Hematopoietic multipotent progenitor cell treated with erythropoietin and hydrocortisone succinate and interleukin-3 and kit ligand, for 6 days (in vitro differentiated cells): ENCODE data around the gene P2RX2.

Experiments
- DNase-seq: peaks from one replicate; pipeline ENCODE4 v3.0.0-alpha.2; 2015

P2RX2 gene

DNA sequence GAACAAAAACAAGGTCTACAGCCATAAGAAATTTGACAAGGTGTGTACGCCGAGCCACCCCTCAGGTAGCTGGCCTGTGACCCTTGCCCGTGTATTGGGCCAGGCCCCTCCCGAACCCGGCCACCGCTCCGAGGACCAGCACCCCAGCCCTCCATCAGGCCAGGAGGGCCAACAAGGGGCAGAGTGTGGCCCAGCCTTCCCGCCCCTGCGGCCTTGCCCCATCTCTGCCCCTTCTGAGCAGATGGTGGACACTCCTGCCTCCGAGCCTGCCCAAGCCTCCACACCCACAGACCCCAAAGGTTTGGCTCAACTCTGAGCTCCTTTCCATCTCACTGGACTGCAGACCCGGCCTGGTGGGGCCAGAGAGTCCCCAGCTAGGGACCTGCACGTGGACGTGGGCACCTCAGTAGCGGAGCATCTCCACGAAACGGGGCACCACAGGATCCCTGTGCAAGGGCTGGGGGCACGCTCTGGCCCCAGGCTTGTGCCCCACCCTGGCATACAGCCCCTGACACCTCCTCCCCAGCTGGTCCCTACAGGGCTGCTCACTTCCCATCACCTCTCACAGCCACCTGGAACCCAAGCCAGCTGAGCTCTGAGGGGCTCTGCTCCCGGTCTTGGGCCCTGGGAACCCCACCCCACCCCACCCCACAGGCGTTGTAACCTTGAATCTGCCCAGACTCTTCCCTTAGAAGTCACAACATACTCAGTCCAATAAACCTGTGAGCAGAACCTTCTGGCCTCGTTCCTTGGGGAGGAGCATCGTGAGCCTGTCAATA lies 3.3 kb downstream of the P2RX2 start:
- no peak for DNase-seq

DNA sequence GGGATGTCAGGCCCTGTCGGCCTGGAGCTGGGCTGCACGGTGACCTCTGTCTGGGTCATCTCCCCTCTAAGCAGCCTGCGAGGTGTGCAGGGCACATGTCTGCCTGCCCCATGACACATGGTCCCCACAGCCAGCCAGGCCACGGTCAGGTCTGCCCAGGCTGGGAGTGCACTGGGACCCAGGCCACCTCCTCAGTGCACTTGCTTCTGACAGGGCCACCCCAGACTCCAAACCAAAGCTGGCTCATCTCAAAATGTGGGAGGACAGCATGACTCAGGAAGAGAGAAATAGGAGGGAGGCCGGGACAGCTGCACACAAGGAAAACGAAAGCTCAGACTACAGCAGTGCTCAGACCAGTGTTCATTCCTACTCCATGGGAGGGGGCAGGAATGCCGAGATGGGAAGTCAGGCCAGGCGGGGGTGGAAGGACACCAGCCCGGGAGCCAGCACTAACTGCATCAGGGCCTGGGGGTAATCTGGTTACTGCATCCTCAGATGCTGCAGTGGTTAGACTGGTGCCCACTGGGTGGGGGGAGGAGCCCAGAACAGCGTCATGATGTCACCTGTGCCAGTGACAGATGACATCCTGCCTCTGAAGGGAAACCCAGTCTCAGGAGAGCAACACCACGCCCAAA lies 4.0 kb downstream of the P2RX2 start:
- DNase-seq: no peak

DNA sequence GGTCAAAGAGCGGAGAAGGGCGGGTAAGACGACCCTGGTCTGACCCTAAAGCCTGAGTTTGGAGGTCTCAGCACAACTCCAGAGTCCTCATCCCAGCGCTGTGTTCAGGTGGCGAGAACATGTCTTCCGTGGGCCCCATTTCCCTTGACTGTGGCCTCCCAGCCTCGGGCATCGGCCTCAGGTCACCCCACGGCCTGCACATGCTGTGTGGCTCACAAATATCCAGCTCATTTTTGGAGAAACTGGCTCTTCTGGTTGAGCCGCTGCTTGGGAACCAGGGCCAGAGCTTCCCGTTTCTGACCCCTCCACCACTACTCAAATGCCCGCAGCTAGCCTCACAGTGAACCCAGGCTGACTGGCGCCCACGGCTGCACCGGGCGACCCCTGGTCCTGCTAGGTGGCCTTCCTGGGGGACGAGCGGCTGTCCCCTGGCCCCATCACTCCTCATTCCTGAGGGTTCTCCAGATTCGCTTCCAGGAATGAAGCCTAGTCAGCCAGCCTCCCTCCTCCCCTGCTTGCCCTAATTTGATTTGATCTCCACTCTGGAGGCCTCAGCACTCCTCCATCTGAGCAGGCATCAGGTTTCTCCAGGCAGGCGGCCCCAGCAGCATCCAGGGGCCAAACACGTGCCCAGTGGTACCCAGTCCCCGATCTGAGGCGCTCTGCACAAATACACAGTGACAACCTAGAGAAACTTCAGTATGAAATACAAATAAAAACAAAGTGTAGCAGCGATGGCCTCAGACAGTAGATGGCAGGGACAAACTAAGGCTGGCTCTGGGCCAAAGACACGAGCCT lies 4.7 kb downstream of the P2RX2 start:
- DNase-seq: no peak

DNA sequence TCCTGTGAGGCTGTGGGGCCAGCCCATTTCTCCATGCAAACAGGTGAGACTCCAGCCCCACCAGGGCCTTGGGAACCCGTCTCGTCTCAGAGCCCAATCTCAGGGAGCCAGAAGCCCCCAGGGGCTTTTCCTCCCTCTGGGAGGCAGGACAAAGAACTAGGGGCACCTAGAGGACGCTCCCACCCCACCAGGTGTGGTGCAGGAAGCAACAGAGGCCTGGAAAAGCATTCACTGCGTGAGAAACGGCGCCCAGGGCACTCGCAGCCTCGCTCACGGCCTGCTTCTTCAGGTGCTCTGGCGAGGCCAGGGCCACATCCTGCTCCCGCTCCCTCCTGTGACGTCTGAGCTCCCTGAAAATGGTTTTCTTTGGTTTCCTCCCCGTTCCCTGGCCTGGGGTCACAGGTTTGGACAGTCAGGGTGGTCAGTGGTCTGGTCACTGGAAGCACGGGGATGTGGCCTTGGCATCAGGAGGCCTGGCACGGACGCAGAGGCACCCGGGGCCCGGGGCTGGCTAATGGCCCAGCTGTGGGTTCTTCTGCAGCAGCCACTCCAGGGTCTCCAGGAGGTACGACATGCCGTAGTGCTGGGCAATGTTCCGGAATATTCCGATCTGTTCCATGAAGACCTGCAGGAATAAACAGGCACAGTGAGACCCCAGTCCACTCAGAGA lies 5.7 kb downstream of the P2RX2 start:
- DNase-seq: no peak

DNA sequence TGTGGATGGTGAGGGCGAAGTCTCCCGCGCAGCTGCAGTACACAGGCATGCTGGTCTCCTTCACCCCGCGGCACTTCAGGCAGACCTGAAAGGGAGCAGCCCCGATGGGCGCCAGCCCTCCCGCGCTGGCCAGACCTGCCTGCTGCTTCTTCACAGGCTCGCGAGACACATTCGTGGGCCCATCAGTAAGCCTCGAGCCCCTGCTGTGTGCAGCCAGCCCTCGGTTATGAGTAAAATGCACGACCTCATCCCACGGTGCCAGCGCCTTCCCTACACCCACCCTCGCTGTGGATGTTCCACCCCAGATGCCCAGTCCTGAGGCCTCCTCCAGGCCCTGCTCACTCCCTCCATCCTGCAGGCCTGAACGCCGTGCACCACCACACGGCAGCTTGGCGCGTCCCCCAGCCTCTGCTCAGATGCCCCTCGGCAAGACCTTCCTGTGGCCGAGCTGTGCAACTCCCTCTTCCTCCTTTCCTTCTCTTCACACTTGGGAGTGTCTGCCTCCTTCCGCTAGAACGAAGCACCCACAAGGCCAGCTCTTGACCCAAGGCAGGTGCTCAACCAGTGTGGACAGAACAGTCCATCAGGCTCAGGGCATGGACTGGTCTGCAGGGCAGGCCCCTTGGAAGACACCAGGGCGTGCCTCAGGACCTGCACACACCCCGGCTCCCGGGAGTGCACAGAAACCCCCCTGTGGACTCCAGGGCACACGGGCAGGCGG lies 6.5 kb downstream of the P2RX2 start:
- DNase-seq: no peak

DNA sequence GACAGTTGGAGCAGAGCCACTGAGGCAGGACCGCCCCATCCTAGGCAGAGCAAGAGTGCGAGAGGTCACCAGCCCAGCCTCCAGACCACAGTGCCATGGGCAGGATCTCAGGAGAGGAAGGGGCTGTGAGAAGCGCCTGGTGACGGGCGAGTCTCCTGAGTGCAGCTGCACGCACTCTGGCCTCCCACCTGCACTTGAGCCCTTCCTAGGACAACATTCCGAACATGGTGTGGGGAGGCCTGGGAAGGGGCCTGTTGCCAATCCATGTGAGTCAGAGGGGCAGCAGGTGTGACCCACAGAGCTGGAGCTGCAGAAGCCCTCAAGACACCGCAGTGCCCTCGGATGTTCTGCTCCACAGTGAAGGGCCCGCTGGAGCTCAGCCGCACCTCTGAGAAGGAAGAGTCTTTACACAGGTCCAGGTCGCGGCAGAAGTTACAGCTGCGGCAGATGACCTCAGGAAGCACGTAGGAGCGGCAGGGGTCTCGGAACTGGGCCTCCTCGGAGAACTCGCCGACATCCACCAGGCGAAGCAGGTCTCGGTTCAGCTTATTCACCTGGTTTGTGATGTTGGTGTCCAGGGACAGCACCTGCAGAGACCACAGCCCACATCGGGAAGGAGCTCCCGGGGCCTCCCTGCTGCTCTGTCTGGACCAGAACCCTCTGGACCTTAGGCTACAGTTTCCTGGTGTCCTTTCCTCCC lies 7.3 kb downstream of the P2RX2 start:
- no peak for DNase-seq

DNA sequence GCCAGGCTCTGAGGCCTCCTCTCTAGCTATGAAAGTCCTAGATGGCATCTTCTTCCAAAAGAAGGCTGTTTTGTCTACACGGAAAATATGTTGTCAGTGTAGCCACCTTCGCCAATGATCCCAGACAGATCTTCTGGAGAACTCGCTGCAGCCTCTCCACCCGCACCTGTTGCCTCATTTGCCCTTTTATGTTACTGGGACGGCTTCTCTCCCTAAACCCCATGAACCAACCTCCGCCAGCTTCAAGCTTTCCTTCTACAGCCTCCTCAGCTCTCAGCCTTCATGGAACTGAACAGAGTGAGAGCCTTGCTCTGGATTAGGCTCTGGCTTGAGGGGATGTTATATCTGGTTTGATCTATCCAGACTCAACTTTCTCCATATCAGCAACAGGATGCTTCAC lies 10.8 kb downstream of the P2RX2 start:
- DNase-seq: no peak

DNA sequence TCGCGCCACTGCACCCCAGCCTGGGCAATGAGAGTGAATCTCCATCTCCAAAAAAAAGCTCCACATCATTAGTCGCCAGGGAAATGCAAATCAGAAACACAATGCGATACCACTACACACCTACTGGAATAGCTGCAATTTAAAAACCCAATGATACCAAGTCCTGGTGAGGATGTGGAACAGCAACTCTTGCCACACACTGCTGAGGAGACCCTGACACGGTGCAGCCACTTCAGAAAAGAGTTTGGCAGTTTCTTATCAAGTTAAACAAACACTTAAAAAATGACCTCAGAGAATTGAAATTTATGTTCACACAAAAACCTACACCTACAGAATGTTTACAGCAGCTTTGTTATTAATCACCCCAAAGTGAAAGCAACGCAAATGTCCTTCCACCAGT lies 12.1 kb downstream of the P2RX2 start:
- no peak for DNase-seq

DNA sequence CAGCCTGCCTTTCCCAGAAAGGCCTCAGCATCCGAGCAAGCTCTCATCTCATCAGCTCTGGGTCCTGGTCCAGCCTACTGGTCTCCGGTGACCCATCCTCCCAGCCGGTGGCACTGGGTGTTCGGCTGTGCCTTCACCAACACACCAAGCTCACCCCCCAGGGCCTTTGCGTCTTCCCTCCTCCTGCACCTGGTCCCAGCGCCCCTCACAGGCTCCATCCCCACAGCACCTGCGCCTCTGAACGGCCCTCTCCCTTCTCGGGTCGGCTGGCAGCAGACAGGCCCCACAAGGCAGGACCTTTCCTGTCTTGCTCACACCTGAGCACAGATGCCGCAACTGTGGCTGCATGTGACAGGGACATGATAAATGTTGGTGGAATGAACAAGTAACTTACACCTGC lies 13.1 kb downstream of the P2RX2 start:
- DNase-seq: no peak

DNA sequence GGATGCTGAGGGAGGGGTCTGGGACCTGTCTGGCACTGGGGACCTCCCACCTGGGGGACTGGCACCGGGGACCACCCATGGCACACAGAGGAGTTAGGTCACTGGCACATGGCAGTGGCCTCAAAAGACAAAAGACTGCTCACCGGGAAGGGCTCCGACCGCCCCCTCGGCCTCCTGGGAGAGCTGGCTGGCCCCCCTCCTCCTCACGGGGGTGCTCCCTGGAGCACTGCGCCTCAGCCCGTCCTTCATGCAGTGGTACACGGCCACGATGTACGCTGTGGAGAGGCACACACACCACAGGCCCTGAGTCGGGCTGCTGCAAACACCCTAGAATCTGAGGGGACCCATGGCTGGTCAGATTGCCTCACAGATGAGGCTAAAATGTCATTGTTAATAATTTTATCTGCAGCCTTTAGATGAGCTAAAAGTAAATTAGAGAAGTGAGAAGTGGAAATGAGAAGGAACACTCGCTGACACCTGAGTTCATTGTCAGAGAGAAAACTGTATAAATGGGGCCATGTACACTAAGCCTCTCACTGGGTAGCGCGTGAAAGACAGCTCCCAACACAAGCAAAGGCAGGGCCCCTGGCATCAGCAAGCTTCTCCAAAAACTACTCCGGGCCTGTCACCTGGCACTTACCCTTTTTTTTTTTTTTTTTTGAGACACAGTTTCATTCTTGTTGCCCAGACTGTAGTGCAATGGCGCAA lies 14.1 kb downstream of the P2RX2 start:
- no peak for DNase-seq

DNA sequence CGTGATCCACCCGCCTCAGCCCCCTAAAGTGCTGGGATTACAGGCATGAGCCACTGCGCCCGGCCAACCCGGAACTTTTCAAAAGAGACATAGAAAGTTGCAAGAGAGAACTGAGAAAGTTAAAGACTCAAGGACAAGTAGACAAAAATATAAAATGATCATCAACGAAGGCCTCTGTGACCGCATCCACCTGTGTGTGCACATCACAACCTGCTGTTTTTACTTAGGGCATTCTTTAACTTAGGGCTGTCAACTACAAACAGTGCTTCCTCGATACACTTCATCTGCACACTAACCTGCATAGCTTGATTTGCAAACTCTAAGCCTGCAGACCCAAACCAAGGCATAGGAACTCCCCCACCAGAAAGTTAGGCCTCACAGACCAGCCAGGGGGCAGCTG lies 14.8 kb downstream of the P2RX2 start:
- DNase-seq: no peak

DNA sequence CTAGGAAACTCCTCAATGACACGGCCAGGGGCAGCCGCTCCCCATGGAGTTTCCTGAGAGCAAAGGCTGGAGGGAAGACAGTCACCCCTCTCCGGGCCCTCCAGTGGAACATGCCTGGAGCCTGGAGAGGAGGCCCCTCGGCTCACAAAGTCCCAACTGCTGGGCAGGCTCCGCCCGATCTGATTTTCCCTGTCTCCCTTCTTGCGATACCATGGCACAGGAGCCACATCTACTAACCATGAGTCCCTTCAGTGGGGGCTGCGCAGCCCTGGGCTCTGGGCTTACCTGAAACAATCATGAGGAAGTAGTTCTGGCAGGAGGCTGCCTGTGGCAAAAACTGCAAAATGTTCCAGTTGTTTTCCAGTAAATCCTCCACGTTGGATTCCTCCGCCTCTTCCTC lies 15.3 kb downstream of the P2RX2 start:
- DNase-seq: no peak

DNA sequence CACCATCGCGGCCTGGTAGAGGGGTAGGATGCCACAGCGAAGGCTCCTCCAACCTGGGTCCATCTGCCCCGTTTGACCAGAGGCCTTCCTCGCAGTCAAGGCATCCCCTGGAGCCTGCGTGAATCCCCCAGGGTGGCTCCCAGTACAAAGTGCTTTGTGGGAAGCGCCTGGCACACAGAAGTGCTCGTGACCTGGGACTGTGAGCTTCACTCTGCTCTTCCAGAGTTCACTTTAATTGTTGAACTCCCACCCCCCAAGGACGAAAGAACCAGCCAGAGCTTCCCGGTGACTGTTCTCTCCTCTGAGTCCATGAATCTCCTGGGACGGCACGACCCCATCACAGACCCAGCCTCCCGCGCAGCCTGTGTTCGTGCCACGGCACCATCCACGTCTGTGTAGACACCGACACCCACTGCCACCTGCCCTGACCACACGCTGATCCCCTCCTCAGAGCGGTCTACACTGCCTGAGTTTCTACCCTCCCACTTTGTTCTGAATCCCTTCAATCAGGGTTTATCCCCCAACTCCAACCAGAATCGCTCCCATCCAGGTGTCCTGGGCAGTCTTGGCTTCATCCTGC lies 15.9 kb downstream of the P2RX2 start:
- no peak for DNase-seq

DNA sequence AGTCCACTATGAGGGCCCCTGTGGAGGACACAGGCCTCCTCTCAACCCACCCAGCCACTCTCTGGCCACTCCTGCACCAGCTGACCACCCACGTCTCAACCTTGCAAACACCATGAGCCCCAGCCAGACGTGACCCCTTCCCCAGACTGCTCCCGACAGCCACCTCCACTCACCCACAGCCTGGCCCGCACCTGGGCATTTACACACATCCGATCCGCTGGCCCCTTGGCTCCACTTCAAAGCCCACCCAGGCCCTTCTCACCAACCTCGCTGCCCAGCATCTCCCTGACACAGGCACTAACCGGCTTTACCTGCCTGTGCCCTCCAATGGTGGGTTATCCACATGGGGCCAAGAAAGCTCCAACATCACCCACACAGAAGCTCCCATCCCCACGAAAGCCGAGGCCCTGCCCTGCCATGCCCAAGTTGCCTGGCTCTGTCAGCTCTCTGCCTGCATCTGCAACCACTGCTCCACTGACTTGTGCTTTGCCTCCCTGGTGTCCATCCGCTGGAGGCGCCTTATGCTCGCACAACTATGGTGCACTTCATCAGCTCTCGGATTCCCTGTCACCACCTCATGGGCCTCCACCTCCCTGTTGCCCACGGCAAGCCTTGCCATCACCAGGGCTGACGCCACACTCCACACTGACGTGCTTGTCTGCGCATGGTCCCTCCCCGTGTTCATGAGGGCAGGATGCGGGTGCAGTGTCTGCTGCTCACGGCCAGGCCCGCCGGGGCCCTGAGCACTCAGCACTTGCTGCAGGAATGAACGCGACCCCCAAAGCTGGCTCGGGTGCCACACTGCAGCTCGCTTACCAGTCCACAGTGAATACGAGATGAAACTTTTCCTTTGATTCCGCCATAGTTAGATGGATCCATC lies 16.7 kb downstream of the P2RX2 start:
- DNase-seq: no peak

DNA sequence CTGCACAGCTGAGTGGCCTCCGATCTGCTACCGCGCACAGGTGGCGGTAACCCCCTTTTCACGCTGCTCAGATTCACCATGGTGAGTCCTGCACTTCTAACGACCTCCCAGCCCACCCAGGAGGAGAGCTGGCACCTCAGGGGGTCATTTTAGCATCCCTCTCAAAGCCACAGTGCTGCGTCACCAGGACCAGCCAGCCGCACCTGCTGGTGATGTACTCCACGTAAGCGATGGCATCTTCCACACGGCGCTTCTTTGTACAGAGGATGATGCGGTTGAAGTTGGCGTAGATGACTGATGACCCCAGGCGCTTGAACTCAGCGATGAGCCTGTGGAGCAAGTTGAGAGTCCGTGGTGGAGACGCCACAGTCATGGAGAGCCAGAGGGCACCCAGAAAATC lies 19.2 kb downstream of the P2RX2 start:
- no peak for DNase-seq

DNA sequence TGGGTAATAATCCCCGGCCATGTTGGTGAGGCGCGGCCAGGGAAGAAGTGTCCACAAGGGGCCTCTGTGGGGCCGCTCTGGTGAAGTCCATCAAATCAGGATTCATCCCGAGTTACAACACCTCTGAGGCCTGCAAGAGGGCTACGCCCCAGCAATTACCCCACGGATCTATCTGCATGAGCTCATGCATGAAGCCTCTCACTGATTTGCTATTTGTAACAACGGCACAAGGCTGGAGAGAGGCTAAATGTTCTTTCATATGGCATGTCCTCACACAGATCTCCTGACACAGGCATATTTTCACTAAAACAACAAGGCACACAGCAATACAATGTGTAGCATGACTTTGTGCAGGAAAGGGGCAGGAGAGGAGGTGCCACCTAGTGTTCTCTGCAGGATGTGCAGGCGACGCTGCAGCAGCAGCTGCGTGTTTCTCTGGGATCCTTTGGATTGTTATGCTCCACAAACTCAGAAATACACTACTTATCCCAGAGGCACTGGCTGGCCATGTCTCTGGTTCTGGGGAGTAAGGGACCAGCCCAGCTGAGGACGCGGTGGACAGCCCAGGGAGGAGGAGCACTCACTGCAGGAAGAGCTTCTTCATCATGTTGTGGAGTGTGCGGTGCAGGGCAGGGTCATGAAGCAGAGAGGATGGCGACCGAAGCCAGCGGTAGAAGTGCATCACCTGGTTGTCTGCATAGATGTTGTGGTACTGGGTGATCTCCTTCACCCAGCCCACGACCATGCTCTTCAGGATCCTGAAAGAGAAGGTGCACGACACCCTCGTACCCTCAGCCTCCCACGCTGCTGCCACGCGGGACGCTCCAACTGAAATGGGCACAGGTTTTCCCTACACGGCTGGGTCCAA lies 20.2 kb downstream of the P2RX2 start:
- DNase-seq: peak; percentile 69

DNA sequence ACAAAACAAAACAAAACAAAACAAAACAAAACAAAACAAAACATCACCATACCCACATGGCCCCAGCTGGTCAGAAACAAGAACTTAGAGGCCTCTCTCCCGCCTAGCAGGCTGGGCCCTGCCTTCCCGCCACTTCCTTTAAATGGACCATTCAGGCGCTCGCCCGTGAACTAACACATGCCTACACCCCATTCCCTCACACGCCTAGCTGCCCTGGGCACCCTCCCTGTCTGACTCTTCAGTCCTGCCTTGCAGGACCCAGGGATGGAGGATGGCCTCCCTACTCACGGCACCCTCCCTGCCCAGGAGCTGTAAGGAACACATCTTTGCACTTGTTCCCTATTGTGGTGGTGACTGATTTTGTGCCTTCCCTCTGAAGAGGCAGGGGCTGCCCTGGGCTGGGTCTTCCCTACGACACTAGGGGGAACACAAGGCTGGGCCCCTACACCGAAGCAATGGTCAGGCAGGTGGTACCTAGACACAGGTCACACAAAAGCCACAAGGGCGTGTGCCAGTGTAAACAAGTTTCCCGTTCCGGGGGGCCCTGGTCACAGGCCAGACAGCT lies 21.5 kb downstream of the P2RX2 start:
- peak; percentile 44 for DNase-seq

DNA sequence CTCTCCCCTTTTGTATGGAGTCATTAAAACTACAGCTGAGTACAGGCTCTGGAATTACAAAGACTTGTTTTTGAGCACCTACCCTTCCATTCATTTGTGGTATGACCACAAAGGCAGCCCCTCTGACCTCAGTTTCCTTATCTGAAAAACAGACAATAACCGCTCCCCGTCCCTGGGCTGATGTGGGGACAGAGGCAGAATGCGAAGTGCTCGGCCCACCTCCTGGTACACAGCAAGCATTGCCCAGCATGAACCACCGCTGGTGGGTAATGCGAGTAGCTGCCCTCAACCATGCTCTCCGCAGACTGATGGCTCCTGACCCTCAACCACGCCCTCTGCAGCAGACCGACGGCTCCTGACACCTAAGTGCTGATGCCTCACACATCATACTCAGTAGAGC lies 22.4 kb downstream of the P2RX2 start:
- DNase-seq: peak; percentile 87
